Retina (tissue), 1 donor: Measurements from ENCODE around the gene ASTN2.
A peak's percentile ranks its signal among the peaks of the same experiment; 100 is the strongest.

Experiments used
- DNase-seq: peaks from one replicate; pipeline ENCODE4 v3.0.0-alpha.2; 2016

ASTN2 gene

DNA sequence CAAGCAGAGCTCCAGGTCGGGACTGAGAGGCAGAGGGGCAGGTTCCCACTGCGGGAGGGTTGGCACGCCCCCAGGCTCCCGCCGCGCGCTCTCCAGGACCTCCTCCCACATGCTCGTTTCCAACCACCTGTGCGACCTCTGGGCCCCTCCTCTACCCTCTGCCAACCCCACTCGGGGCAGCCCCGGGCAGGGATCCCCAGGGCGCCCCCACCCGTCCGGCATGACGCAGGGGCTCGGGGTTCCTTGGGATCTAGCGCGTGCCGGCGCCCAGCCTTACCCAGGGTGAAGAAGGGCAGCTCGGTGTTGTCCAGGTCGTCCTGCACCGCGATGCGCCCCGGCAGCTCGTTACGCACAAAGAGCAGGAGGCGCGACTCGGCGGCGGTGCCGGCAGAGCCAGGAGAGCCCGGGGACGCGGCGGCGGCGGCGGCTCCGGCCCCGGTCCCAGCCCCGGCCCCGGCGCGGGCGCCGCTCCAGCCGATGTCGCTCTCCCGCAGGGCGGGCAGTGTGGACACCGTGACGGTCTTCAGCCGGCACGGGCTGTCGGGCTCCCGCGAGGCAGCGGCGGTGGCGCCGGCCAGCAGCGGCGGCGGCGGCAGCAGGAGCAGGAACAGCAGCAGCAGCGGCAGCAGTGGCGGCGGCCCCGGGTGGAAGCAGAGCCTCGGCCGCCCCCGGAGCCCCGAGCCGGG lies 494 bp downstream of the ASTN2 start:
- peak; percentile 68 for DNase-seq

DNA sequence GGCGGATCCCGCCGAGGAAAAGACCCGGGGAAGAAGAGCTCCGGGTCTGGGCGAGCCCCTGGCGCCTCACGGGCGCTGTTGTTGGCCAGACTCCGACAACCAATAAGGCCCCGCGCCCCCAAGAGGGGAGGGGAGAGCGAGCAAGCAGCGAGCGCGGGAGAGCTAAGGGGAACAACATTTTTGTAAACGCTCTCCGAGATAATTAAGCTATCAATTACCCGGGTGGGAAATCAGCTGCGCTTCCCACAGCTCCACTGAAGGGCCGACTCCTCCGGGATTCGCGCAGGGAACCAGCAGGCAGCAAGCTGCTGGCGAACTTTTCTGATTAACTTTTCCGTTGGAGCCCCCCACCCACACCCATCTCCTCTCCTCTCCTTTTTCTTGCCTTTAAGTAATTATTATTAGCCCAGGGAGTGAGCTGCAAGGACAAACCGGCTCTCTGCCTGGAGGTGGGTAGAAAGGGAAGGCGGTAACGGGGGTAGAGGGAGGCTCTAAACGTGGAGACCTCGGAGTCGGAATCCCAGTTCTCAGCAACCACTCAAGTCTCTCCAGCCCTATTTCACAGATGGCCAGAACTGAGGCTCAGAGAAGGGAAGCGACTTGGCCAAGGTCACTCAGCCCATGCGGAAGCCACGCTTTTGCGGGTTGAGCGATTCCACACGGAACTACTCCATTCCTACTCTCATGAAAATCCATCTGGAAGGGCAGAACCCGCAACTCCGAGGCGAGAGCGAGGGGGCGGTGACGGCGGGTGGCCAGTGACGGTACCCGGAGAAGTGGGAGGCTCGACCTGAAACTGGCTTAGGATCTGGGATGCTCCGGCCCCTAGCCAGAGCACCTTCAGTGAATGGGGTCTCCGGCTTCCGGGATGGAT lies 1.3 kb downstream of the ASTN2 start:
- peak; percentile 76 for DNase-seq

DNA sequence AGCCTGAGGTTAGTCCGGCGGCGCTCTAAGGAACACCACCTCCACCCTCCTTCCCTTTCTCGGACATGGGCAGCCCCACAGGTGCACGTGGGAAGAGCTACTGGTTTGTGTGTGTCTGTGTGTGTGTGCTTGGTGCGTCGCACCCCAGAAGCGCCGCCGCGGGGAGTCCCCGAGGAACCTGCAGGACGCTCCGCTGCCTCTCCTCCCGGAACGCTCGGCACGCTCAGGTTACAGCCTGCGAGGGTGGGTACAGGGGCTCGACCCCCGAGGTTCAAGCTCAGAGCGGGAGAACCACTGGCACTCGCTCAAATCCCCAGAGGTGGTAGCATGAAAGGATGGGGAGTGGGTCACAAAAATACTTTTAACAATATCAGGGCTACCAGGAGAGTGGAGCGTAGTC lies 2.0 kb downstream of the ASTN2 start:
- DNase-seq, result peak; percentile 49

DNA sequence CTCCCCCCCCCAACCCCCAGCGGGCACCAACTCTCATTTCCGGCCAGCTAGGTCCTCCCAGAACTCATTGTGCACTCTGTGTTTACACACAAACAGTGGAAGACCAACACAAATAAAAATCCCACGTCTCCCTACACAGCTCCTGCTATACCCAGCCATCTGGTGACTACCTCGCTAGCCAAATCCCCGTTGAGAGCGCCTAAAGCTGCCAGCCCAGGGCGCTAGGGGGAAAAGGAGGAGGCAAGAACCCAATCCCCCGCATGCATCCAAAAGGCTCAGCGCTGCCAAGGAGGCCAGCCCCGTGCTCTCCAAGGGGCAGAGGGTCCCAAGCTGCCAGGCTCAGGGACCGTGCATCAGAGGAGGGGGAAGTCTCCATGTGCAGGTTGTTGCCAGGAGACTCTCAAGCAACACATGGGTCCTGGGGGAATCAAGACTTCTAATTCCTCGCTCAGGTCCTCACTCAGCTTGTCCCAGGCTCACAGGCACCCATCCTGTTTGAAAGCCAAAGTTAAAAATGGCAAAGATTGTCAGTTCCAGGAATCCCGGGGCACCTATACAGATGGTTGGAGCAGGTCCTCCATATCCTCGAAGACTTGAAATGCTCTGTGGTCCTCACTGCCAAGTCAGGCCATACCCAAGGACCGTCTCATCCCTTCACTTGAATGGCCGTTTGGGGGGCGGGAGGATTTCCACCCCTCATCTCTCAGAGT lies 2.7 kb downstream of the ASTN2 start:
- DNase-seq, result peak; percentile 45

DNA sequence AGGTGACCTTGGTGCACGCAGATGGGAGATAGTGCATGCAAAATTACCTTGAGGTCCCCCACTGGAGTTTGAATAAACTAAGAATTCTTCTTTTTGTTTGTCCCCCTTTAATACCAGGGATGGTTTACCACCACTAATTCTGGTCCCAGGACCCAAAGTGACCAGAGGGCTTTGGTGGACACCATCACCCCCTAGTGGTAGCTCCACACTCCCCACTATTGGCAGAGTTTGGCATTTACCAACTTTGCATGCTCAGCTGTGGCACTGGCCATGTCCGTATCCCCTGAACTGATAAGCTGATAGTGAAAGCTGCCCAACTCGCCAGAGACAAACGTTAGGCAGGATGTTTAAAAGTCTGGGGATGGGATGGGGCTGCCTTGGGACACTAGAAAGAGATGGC lies 3.3 kb downstream of the ASTN2 start:
- peak; percentile 56 for DNase-seq

DNA sequence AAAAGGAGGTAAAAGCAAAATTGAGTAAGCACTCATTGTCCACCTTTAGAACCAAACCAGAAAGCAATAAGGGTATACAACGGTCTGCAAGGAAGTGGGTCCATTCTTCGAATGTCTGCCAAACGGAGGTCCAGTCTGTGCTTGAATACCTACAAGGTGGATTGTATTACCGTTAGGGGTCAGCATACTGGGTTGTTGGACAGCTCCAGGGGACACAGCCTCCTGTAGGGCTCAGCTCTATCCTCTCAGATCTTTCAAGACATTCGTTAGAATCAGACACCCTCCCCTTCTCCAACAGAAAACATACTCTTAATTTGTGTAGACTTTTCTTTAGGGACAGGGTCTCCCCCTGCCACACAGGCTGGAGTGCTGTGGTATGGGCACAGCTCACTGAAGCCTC lies 5.5 kb downstream of the ASTN2 start:
- DNase-seq, result no peak

DNA sequence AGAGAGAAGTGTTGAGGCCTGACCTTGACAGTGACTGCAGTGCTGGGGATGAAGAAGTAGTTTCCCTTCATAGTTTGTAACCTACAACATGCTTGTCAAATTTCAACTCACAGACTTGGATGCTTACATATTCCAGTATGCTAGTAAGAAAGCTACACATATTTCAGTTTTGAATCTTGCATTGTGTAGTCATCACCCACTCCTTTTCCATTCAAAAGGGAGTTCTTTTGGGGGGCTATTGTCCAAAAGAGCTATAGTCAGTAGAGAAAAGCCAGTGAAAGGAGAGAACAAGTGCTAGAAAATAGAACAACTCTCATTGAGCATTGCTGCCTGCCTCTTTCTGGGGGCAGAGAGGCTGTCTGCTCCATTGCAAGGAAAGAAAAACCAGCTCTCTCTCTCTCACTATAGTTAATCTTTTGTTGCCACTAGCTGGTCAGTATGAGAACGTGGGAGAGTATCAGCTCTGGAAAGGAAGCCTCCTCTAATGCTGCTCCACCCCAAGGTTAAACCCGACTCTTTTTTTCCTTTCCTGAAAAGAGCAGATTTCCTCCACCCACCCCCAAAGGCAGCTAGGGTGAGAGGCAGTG lies 7.3 kb downstream of the ASTN2 start:
- no peak for DNase-seq

DNA sequence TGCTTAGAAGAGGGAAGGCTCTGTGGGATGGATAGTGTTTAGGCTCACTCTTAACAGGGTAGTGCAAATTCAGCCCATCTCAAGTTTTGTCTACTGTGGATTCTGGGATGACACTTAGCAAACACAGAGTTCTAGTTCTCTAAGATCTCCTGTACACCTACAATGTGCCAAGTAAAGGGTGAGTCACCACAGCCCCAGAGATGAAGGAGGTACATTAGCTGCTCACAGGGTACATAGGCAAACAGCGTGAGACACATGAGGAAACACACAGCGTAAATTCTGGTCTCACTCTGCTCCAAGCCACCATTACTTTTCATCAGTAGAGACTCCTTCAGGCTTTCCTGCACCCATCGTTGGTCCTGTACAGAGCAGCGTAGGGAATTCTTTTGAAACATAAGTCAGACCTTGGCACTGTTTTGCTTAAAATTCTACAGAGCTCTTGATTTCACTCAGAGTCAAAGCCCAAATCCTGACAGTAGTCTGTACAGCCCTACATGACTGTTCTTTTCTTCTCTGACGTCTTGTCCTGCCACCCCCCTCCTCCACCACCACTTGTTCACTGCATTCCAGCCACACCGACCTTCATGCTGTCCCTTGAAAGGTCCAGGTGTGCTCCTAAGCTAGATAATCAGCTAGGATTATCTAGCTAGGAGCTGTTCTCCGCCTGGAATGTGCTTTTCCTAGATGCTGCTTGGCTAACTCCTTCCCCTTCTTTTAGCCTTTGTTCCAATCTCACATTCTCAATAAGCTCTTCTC lies 8.7 kb downstream of the ASTN2 start:
- DNase-seq, result no peak

DNA sequence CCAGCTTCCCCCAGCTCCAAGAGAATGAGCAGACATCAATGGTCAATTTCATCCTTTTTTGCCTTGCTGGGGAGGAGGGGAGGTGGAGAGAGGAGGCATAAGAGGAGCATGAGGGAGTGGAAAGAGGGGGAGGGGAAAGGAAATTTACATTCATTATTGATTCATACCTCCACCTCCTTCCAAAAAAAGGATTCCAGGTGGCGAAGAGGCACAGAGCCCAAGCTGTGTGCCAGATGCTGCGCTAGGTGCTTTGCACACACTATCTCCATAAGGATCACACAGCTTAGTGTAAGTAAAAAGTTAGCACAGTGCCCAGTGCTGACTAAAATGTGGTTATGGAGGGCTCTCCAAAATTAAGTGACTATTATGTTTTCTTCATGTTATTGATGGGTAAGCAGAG lies 11.0 kb downstream of the ASTN2 start:
- DNase-seq, result no peak

DNA sequence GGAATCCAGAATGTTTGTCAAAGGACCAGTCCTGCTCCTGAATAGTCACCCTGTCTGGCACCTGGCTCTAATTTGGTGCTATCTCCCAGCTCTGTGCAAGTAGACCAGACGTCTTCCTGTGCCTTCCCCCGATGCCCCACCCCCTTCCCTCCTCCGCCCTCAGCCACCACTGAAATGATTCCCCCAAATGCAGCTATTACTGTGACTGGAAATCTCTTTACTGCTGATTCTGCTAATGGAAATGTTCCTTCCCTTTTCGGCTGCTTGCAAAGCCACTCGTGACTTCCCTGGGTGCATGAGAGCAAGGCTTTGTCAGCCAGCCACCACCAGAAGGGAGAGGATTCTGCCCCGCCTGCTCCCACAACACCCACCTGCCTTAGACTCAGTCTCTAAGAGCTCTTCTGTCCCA lies 11.4 kb downstream of the ASTN2 start:
- no peak for DNase-seq

DNA sequence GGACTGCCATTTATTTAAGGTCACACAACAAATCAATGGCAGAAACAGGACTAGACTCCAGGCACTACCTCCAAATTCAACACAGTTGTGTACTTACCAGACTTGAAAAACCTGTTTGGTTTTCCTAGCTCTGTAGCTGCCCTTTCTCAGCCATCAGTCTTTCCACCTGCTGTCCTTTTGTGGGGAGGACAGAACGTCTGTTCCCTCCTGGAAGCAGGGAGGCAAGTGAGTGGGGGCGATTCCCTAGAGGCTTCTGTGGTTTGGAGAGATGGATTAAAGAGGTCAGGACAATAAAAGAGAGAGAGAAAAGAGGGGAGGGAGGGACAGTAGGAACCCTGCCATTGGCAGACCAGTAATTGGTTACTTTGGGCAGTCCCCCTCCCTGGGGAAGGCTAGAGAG lies 14.7 kb downstream of the ASTN2 start:
- peak; percentile 41 for DNase-seq

DNA sequence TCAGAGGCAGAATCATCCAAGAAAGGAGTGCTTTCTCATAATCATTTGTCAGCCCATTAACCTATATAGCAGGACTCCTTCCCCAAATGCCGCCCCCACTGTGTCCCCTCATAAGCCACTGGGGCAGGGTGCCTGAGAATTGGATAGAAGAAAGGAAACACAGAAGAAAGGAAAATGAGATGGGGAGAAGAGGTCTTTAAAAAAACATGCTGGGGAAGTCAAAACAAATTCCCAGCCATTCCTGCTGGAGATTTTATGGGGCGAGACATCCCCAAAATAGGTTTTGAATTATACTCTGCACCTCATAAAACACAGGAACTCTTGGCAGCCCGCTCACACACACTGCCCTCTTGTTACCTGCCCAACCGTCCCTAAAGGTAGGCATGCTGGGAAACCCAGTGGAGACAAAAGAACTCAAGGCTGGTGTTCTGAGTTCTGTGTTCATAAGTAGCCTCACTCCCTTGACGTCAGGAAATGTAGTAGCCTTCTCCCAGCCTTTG lies 19.7 kb downstream of the ASTN2 start:
- no peak for DNase-seq

DNA sequence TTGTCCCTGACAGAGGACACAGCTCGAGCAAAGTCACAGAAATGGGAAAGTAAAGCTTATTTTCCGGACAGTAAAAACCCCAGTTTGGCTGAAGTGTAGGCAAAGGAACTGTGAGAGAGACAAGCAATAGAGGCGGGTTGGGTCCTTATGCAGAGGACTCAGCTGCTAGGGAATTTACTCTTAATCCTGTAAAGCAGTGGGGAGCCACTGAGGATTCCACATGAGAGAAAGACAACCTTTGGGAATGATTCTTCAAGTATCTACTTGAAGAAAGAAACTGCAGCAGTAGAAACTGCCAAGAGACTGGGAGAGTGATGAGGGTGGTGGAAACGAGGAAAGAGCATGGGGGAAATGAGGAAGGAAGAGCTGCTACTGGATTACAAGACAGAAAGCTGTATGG lies 20.2 kb downstream of the ASTN2 start:
- DNase-seq, result no peak

DNA sequence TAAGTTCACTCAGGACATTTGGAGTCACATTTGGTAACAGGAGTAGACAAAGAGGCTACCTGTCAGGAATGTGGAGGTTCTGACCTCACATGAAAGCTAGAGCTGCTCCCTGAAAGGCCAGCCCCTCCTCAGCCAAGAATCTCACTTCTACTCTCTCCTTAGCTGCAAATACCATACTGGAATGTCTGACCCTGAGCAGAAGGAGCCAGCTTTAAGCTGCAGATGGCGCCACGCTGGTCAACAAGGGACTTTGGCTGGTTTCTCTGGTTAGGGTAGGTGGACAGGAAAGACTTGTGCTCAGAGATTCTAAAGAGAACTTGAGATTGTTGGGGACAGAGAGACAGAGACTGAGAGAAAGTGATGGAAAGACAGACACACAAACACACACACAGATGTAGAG lies 21.9 kb downstream of the ASTN2 start:
- DNase-seq, result no peak

DNA sequence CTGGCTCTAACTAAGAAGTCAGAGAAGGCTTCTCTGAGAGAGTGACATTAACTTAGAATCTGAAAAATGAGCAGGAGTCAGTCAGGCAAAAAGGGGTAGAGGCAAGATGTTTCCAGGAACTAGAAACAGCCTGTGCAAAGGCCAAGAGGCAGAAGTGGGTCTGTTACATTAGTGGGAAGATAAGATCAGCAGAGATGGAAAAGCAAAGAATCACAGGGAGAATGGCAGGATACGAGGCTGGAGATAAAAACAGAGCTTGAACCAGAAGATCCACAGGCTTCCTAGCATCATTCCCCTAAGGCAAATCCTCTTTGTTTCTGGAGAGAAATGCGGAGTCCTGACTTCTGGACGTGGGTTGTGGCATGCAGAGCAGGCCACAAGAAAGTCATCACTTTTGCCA lies 27.4 kb downstream of the ASTN2 start:
- DNase-seq, result no peak

DNA sequence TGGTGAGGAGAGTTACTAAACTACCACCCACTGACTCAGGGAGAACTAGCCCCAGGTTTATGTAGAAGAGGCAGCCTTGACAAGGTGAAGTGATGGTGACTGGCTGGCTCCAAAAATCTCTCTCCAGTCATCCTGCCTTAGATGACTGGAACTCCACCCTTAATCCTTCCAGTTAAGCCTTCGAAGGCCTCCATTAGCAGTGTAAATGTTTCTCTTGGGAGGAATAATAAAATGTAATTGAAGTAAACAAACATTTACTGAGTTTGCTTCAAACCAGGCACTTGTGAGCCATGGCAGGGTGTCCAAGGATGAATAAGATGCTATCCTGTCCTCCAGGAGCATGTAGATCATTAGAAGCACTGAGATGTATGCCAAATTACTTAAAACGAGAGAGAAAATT lies 35.5 kb downstream of the ASTN2 start:
- DNase-seq, result no peak

DNA sequence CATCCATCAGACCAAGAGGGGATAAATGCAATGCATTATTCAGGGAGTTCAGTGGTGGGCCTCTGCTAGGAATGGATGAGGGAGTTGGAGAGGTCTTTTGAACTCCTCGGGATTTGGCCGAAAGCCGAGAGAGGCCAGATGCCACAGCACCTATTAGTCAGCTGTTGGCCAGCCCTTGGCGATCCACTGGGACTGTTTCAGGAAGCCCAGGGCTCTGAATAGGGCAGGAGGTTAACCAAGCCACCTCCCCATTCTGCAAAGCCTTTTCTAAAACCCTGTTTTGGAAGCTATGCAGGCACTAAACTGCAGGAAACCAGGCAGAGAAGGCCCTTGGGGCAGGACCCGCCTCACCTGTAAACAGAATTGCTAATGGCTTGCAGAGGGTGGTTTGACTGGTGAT lies 37.8 kb downstream of the ASTN2 start:
- peak; percentile 40 for DNase-seq

DNA sequence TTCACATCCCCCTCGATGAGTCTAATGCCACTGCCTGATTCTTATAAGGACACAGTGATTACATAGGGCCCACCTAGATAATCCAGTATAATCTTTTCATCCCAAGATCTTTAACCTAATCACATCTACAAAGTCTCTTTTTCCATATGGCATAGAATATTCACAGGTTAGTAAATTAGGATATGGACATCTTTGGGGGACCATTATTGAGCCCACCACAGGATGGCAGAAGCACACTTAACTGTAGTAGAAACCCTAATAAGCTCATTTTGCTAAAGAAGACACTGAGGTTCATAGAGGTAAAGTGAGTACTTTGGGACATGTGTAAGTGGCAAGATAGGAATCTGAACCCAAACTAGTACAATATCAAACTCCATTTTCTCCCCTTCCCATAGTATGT lies 38.9 kb downstream of the ASTN2 start:
- no peak for DNase-seq

DNA sequence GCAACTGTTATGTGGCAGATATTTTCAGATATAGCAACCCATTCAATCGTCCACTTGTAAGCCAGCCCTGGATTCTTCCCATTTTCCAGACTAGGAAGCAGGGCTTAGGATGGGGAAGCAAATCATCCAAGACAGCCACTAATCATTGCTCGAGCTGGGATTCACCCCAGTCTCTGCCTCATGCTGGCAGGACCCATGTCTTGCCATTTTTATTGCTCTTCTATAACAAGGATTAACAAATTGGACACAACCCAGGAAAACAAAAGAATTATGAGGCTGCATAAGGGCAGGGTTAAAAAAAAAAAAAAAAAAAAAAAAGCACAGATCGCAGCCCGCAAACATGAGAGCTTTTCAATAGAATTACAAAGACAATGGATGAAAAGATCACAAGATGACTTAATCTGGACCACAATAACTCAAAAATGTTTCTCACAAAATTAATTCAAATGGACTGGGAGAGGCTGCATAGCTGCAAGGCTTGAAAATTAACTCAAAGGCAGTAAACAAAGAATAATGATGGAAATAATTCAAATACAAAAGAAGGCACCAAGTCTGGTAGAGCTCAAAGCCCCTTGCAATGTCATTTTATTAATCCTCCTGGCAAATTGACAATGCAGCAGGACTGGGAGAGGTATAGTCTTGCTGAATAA lies 40.7 kb downstream of the ASTN2 start:
- DNase-seq, result no peak

DNA sequence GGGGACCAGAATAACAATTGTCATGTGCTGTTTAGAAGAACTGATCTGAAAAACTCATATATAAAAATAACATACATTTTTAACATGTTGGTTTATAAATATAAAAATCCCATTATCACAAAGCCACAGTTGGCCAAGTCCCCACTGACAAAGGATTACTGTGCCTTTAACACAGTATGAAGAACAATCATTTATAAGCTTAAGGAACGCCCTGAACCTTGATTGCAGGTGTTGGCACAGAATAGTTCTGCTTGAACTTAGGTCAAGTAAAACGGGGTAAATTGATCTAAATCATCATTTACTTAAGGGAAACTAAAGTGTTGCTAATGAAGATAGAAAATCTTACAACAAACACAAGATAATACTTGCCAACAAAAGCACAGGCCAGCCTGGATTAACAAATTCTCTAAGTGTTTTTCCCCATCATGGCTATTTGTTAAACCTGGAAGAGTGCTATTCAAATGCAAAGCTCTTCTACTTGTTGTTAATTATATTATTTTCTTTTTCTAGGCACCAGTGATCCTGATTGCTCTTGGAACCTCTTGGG lies 46.1 kb downstream of the ASTN2 start:
- DNase-seq, result no peak

DNA sequence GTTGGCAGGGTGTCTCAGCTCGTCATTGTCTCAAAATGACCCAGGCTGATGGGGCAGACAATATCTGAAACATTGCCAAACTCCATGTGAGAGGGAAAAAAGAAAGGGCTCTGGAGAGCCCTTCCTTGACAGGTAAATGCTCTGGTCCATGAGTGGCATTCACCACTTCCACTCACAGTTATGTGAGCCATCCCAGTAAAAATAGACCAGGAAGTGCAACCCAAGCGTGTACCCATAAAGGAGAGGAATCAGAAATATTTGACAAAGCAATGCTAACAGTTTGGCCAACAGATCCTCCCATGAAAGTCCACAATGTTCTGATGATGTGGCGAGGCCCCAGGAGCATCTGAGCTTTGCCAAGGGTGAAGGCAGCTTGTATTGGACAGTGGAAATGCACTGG lies 49.4 kb downstream of the ASTN2 start:
- no peak for DNase-seq

DNA sequence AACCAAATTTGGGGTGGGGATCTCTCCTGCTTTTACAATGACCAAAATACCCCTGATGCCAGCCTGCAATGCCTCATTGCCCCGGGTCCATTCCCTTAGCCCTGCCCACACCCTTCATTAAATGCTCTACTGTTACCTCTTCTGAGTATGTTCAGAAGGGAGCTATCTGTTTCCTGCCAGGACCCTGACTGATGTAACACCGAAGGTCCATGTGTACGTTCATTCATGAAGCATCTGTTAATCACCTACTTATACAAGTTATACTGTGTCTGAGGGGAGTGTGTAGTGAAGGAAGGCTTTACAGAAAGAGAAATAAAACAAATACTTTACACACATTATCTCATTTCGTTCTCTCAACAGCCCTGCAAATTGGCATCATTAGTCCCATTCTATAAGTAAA lies 51.9 kb downstream of the ASTN2 start:
- no peak for DNase-seq
